OCI-LY3 (cell line): ENCODE results near the gene DNAH14.

Source experiments
- CTCF ChIP-seq: fragments of 200-600, 300-600 bp; sonication (generic); IDR thresholded peaks from 2 replicates; pipeline ENCODE4 v1.5.1; 2014; ENCODE audit warnings: antibody characterized with exemption, low read length, low read depth
- EZH2phosphoT487 ChIP-seq: fragments of 200-600 bp; shearing (Covaris generic); IDR thresholded peaks from 2 replicates; pipeline ENCODE4 v1.6.1; 2018; ENCODE audit warnings: antibody characterized with exemption, mixed run types, low read depth

GRCh38 chr1:225042263-225042662, 112.8 kb downstream of the DNAH14 start:
- TF ChIP-seq CTCF (no peak), EZH2phosphoT487 (no peak)
